Measurements from ENCODE around the gene SCAMP1. TPM values are rescaled to one million over a fixed set of nuclear protein-coding genes. Genes with fewer than 3 reads are reported as not detected.

SCAMP1 gene
- total RNA-seq, 6 experiments from 2014 or later = 10.4 to 18.4 (median 11.1) TPM

GRCh38 chr5:78492224-78492623 is 131.8 kb downstream of the SCAMP1 start:
- ATAC-seq (no peak), DNase-seq (no peak)
- Histone ChIP-seq H3K27ac (no peak overlapping the region), H3K36me3 (no peaks in the 10 kb centered on the region), H3K4me3 (no peak overlapping the region), H3K4me1 (peaks cover 0 to 7% (median 0%) of the 10 kb centered on the region in 4 donors), H3K9me3 (no peaks in the 10 kb centered on the region), H3K27me3 (no peaks in the 10 kb centered on the region)
- intact Hi-C loops (cut with DNase I) = no loop called here
- TF ChIP-seq CTCF (IDR thresholded peaks at IDR 0.05) (no peak), POLR2A (IDR thresholded peaks at IDR 0.05) (no peak)
- 96% methylated on average over 2 of the region's 2 CpGs for WGBS (ENCODE audit: insufficient coverage, low coverage, low lambda C conversion rate, missing lambda C conversion rate)

DNA sequence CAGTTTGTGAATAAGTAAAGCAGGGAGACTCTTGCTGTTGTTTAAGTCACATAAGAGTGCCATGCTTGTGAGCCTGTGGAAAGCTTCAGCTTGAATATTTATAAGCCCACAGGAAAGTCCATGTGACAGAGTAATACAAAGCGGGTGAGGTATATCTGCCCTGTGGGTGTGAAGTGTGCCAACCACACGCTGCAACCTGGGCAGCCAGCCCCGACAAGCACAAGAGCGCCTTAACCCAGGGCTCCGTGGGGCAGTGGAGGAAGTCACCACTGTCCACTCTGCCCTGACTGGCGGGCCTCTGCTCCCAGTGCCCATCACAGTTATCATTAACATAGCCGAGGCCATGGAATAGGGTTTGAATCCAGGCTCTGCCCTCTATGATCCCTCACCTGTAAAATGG is 132.2 kb downstream of the SCAMP1 start:
- 86% methylated on average over 1 of the region's 7 CpGs for WGBS (ENCODE audit: insufficient coverage, low coverage, low lambda C conversion rate, missing lambda C conversion rate)
- Histone ChIP-seq H3K4me1 (peaks cover 0 to 7% (median 0%) of the 10 kb centered on the region in 4 donors), H3K27ac (no peak overlapping the region), H3K9me3 (no peaks in the 10 kb centered on the region), H3K27me3 (no peaks in the 10 kb centered on the region), H3K36me3 (no peaks in the 10 kb centered on the region), H3K4me3 (no peak overlapping the region)
- DNase-seq (no peak), ATAC-seq (no peak)
- TF ChIP-seq POLR2A (IDR thresholded peaks at IDR 0.05) (no peak), CTCF (IDR thresholded peaks at IDR 0.05) (no peak)
- intact Hi-C loops (cut with DNase I) = no loop called here

DNA sequence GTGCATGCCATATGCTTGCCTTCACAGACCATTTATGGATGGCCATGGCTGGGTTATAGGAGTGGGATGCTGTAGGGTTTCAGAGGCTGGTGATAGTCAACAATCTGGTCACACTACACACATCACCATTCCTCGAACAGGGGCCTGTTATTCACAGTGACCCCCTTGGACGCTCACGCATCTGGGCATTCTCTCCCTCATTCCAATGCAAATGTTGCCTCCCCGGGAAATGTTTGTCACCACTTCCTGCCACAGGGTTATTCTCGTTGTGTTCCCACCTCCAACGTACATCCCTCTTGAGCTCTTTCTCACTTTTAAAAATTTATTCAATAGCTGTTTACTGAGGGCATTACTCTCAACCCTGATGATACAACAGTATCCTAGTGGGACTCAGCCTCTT is 135.4 kb downstream of the SCAMP1 start:
- WGBS (ENCODE audit: insufficient coverage, low coverage, low lambda C conversion rate, missing lambda C conversion rate) = 41% methylated on average over 5 of the region's 6 CpGs
- peaks cover 0 to 6% (median 0%) of the 10 kb centered on the region in 4 donors for H3K4me1 ChIP-seq
- intact Hi-C loops (cut with DNase I) = no loop called here

GRCh38 chr5:78496373-78496772 is 136.0 kb downstream of the SCAMP1 start:
- no peaks in the 10 kb centered on the region for H3K9me3 ChIP-seq
- DNase-seq (no peak), ATAC-seq (peak; percentile 28 to 49 (median 32))
- H3K4me1 ChIP-seq = peaks cover 0 to 6% (median 0%) of the 10 kb centered on the region in 4 donors
- no peak overlapping the region for H3K4me3 ChIP-seq
- intact Hi-C loops (cut with DNase I) = no loop called here
- no peaks in the 10 kb centered on the region for H3K36me3 ChIP-seq
- no peak overlapping the region for H3K27ac ChIP-seq
- H3K27me3 ChIP-seq = no peaks in the 10 kb centered on the region
- TF ChIP-seq POLR2A (IDR thresholded peaks at IDR 0.05) = no peak
- no peak for TF ChIP-seq CTCF (IDR thresholded peaks at IDR 0.05)

More for the DNA sequence above, 135.4 kb downstream of the SCAMP1 start:
- no peaks in the 10 kb centered on the region for H3K27me3 ChIP-seq
- DNase-seq (no peak), ATAC-seq (no peak)
- H3K4me3 ChIP-seq = no peak overlapping the region
- no peak overlapping the region for H3K27ac ChIP-seq
- H3K36me3 ChIP-seq = no peaks in the 10 kb centered on the region
- TF ChIP-seq POLR2A (IDR thresholded peaks at IDR 0.05) (no peak), CTCF (IDR thresholded peaks at IDR 0.05) (no peak)
- H3K9me3 ChIP-seq = no peaks in the 10 kb centered on the region

Data from right lobe of liver (tissue), 6 donors.